ENCODE data around the gene RUVBL2.

DNA sequence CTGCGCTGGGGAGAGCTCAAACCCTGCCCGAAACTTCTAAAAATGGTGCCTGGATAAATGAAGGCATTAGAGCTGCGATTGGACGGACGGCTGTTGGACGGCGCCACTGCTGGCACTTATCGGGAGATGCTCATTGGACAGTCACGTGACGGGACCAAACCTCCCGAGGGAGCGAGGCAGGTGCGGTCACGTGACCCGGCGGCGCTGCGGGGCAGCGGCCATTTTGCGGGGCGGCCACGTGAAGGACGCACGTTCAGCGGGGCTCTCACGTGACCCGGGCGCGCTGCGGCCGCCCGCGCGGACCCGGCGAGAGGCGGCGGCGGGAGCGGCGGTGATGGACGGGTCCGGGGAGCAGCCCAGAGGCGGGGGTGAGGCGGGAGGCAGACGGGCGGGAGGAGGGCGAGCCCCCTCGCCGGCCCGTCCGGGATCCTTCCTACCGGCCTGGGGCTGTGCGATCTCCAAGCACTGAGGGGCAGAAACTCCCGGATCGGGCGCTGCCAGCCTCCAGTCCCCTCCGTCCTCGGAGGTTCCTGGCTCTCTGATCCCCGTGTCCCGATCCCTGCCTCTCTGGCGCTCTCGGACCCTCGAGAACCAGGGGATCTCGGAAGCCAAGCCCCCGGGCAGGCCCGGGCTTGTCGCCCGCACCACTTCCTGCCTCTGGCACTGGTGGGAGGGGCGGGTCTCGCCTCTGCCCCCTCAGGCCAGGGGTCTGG lies 38.9 kb upstream of the RUVBL2 start, which contains the start of gene BAX:
- TF ChIP-seq TEAD4 (IDR thresholded peaks at IDR 0.05): no peak
- no peak for TF ChIP-seq CEBPB (IDR thresholded peaks at IDR 0.05)
- TF ChIP-seq YY1 (IDR thresholded peaks at IDR 0.05; ENCODE audit: low read depth): peak; percentile 99
- peak; percentile 38; the same call in 1 of the 2 replicates for TF ChIP-seq TAF1 (IDR thresholded peaks at IDR 0.05; ENCODE audit: low read depth)
- no peak for TF ChIP-seq REST (IDR thresholded peaks at IDR 0.05; ENCODE audit: low read depth)
- TF ChIP-seq EP300 (IDR thresholded peaks at IDR 0.05; ENCODE audit: borderline replicate concordance): no peak
- TF ChIP-seq RAD21 (IDR thresholded peaks at IDR 0.05; ENCODE audit: low read depth): no peak
- TF ChIP-seq USF1 (IDR thresholded peaks at IDR 0.05): peak; percentile 100
- peak; percentile 59; the same call in 1 of the 2 replicates for TF ChIP-seq EGR1 (IDR thresholded peaks at IDR 0.05)
- TF ChIP-seq ZBTB7A (IDR thresholded peaks at IDR 0.05; ENCODE audit: low read depth): peak; percentile 57; the same call in 1 of the 2 replicates
- peak; percentile 87 for TF ChIP-seq MAX (IDR thresholded peaks at IDR 0.05)
- no peak for TF ChIP-seq CREB1 (IDR thresholded peaks at IDR 0.05; ENCODE audit: low read depth)
- TF ChIP-seq FOXM1 (IDR thresholded peaks at IDR 0.05; ENCODE audit: borderline replicate concordance, low read depth): no peak

Data from Ishikawa (cell line).